Subcutaneous abdominal adipose tissue (tissue), 5 donors: Measurements from ENCODE around the gene SAMD4A.
"Not testable (repeated sequence)": the region's sequence is repeated elsewhere in the genome, so short reads cannot be mapped to it uniquely, and the experiment has no call there.

Experiments
- H3K27ac ChIP-seq: one replicate; pipeline ENCODE4 v1.7.0; 2013; ENCODE audit warnings: low read depth, mild to moderate bottlenecking, inconsistent platforms, low read length, moderate library complexity
- H3K27me3 ChIP-seq, 5 donors: one replicate each; pipeline ENCODE4 v1.7.0; 2013; ENCODE audit warnings: low read length in 5 of 5, inconsistent platforms in 1 of 5; ENCODE audit not compliant: control insufficient read depth in 5 of 5, insufficient read depth in 4 of 5
- H3K36me3 ChIP-seq, 5 donors: one replicate each; pipeline ENCODE4 v1.7.0; 2013; ENCODE audit warnings: low read length in 5 of 5; ENCODE audit not compliant: control insufficient read depth in 5 of 5, insufficient read depth in 5 of 5
- H3K4me1 ChIP-seq, 5 donors: one replicate each; pipeline ENCODE4 v1.7.0; 2013; ENCODE audit warnings: low read length in 5 of 5, mild to moderate bottlenecking in 3 of 5, moderate library complexity in 1 of 5; ENCODE audit not compliant: control insufficient read depth in 5 of 5, insufficient read depth in 5 of 5
- H3K4me3 ChIP-seq, 5 donors: one replicate each; pipeline ENCODE4 v1.7.0; 2013; ENCODE audit warnings: low read length in 5 of 5, low read depth in 1 of 5
- H3K9ac ChIP-seq, 5 donors: one replicate each; pipeline ENCODE4 v1.7.0; 2013; ENCODE audit warnings: low read length in 5 of 5, mild to moderate bottlenecking in 4 of 5, moderate library complexity in 3 of 5
- H3K9me3 ChIP-seq, 5 donors: one replicate each; pipeline ENCODE4 v1.7.0; 2013; ENCODE audit warnings: low read length in 5 of 5; ENCODE audit not compliant: control insufficient read depth in 5 of 5
- donor health status: healthy.
- donor health status: healthy.
- donor health status: healthy.
- donor health status: healthy.
- donor health status: healthy.

Gene SAMD4A

DNA sequence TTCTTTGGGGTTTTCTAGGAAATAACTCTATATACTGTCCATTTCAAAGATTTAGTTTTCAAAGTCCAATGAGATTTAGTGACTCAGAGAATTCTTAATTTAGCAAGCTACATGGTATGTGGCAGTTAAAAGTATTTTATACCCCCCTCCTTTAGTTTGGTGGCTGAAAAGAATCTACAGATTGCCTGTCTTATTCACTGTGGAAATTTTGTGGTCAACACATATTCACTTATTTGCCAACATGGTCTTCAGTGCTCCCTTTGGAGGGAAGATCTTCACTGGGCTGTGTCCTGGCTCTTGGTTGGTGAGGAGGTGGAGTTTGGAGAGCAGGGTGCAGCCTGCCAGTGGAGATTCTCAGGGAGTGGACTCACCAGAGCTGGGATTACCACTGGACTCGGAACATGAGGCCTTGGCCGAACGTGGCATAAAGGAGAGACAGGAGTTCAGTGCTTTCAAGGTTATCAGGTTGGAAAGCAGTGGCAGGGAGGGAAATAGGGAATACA lies 39.8 kb downstream of the SAMD4A start:
- H3K27ac ChIP-seq: no peak overlapping the region
- H3K9ac ChIP-seq: no peak overlapping the region

DNA sequence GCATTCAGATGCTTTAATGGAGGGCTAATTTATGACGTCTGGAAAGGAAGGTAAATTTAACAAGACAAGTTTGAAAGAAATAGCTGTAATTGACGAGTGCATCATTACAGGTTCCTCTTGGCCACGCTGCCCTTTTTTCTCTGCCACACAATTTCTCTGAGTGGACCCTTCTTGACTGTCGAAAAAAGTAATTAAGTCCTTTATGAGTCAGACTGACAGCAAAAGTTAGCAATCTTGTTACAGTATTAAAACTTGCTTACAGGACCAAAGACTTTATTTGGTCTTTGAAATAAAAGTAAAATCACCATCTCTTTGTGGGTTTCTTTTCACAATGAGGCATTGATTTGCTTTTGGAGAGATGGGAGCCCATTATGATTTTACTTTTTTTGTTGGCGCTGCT lies 42.6 kb downstream of the SAMD4A start:
- Histone ChIP-seq H3K36me3 (peaks cover 0 to 2% (median 0%) of the 10 kb centered on the region in 5 donors), H3K9ac (no peak overlapping the region), H3K4me1 (peaks cover 0 to 8% (median 5%) of the 10 kb centered on the region in 5 donors), H3K27ac (no peak overlapping the region), H3K4me3 (no peak overlapping the region), H3K27me3 (no peaks in the 10 kb centered on the region), H3K9me3 (peaks cover 0 to 3% (median 0%) of the 10 kb centered on the region in 5 donors)

More for the DNA sequence above, 39.8 kb downstream of the SAMD4A start:
- H3K4me3 ChIP-seq: no peak overlapping the region
- peaks cover 0 to 13% (median 7%) of the 10 kb centered on the region in 5 donors for H3K4me1 ChIP-seq
- H3K27me3 ChIP-seq: no peaks in the 10 kb centered on the region
- peaks cover 0 to 3% (median 0%) of the 10 kb centered on the region in 5 donors for H3K9me3 ChIP-seq
- peaks cover 0 to 2% (median 0%) of the 10 kb centered on the region in 5 donors for H3K36me3 ChIP-seq

DNA sequence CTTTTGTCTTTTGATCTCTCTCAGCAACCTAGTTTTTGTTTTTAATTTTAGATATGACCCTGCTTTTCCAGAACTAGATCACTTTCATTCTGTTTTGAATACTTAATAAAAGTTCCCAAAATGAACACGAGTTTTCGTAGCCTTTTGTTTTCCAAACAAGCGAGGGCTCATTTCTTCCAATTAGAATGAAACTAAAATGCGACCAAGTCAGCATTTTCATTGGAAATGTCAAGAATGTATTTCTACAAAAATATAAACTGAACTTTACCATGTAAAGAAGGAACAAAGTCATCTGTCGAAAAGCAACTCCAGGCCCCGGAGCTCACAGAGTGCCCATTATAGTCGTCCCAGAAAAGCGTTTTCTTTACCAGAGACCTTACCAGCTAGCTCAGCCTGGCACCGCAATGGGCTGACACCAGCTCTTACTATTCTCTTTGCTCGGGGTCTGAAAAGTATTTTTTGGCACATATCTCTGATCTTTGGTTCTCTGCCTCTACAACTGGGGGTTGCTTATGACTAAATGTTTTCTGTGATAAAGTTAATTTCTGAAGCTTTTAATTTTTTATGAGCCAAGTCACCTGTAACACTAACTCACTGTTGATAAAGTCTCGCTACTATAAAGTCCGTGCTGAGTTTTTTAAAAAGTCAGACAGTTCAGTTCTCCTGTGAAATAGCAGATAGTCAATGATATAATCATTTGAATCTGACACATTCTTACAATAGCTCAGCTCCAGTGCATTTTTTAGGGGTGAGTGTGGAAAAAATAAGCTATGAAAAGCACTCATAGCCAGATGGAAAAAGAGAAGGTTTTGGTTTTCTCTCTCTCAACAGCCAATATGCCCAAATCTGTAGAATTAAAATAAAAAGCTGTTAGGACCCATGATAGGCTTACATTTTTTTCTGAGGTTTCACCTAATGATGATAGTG lies 43.4 kb downstream of the SAMD4A start:
- H3K27ac ChIP-seq: peak overlapping the region; percentile 6

GRCh38 chr14:54614296-54614695 lies 47.4 kb downstream of the SAMD4A start:
- Histone ChIP-seq H3K9ac (no peak overlapping the region), H3K36me3 (peaks cover 0 to 2% (median 0%) of the 10 kb centered on the region in 5 donors), H3K4me1 (peaks cover 0 to 2% (median 0%) of the 10 kb centered on the region in 5 donors), H3K9me3 (peaks cover 0 to 3% (median 0%) of the 10 kb centered on the region in 5 donors), H3K27ac (no peak overlapping the region), H3K27me3 (no peaks in the 10 kb centered on the region), H3K4me3 (no peak overlapping the region)

More for the DNA sequence above, 43.4 kb downstream of the SAMD4A start:
- Histone ChIP-seq H3K4me1 (peaks cover 0 to 8% (median 5%) of the 10 kb centered on the region in 5 donors), H3K9ac (no peak overlapping the region), H3K4me3 (no peak overlapping the region), H3K27me3 (no peaks in the 10 kb centered on the region), H3K36me3 (peaks cover 0 to 2% (median 0%) of the 10 kb centered on the region in 5 donors), H3K9me3 (peaks cover 0 to 3% (median 0%) of the 10 kb centered on the region in 5 donors)

- Histone ChIP-seq H3K27me3 (no peaks in the 10 kb centered on the region), H3K36me3 (no peaks in the 10 kb centered on the region), H3K9me3 (no peaks in the 10 kb centered on the region), H3K4me3 (no peak overlapping the region), H3K9ac (no peak overlapping the region), H3K27ac (no peak overlapping the region), H3K4me1 (peaks cover 0 to 8% (median 3%) of the 10 kb centered on the region in 5 donors)
These were observed 50.5 kb downstream of the SAMD4A start for GRCh38 chr14:54617467-54617866.

- Histone ChIP-seq H3K27ac (no peak overlapping the region), H3K36me3 (no peaks in the 10 kb centered on the region), H3K9ac (no peak overlapping the region), H3K4me1 (peaks cover 0 to 23% (median 17%) of the 10 kb centered on the region in 5 donors), H3K4me3 (no peak overlapping the region), H3K27me3 (no peaks in the 10 kb centered on the region), H3K9me3 (no peaks in the 10 kb centered on the region)
These were observed 54.8 kb downstream of the SAMD4A start for GRCh38 chr14:54621686-54622085.

DNA sequence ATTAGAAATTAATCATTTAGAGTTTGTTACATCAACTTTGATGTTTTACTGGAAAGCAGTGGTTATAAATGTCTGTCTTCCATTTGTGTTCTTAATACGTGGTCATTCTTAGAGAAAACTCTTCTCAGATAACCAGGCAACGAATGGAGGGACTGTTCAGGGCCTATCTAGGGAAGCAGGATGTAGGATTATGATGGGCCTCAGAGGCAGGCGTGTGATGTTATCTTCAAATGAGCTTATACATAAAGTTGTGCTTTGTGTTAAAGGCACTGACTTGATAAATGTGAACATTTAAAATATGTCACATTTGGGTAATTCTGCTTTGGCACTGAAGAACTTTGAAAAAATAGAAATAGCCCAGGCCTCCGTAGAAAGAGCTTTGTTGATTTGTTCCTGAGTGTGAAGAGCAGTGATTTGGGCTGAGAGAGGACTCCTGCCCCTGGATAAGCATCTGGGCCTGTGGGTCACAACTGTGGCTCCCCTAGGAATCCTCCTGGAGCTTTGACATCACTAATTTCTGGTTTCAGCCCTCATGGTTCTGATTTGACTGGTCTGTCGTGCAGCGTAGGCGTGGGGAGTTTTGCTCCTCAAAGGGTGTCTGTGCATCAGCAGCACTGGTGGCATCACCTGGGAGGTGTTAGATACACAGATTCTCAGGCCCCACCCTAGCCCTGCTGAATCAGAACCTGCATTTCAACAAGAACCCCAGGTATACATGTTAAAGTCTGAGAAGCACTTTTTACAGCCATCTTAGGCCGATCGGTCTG lies 55.4 kb downstream of the SAMD4A start:
- Histone ChIP-seq H3K9me3 (no peaks in the 10 kb centered on the region), H3K9ac (no peak overlapping the region), H3K36me3 (no peaks in the 10 kb centered on the region), H3K27ac (no peak overlapping the region), H3K4me1 (peaks cover 0 to 27% (median 24%) of the 10 kb centered on the region in 5 donors), H3K4me3 (no peak overlapping the region), H3K27me3 (no peaks in the 10 kb centered on the region)

DNA sequence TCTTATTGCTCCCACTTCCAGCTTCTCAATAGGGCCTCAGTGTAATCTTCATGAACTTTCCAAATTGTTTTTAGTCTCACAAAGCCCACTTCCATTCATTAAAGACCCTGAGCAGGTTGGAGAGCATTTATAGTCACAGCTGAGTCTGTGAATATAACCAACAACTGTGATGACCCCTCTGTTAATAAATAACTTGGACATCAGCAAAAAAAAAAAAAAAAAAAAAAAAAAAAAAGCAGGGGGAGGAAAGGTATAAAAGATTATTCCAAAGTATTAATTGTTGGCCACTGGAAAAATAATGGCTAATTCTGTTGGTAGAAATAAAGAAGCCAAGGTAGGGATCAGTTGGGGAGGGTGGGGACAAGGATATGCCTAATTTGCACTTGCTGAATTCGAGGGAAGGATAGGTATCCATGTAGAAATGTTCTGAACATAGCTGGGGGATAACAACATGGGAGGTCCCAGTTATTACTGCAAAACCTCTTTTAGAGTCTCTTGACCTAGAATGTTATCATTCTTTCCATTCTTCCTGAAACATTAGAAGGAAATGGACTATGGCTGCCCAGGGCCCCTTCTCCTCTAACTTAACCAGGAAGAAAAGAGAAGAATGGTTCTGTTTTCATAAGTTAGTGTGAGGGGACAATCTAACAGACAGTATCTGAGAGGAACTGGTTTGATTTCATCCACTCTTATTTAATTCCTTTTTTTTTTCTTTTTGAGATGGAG lies 56.5 kb downstream of the SAMD4A start:
- no peak overlapping the region for H3K27ac ChIP-seq
- H3K4me3 ChIP-seq: no peak overlapping the region
- H3K9me3 ChIP-seq: no peaks in the 10 kb centered on the region
- H3K27me3 ChIP-seq: no peaks in the 10 kb centered on the region
- H3K4me1 ChIP-seq: peaks cover 3 to 38% (median 33%) of the 10 kb centered on the region in 5 donors
- H3K36me3 ChIP-seq: no peaks in the 10 kb centered on the region
- no peak overlapping the region for H3K9ac ChIP-seq

DNA sequence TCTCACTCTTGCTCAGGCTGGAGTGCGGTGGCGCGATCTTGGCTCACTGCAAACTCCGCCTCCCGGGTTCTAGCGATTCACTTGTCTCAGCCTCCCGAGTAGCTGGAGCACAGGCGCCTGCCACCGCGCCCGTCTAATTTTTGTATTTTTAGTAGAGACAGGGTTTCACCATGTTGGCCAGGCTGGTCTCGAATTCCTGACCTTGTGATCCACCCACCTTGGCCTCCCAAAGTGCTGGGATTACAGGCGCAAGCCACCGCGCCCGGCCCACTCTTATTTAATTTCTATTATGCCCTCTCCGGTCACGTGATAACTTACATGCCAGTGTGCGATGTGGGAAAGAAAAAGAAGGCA lies 57.1 kb downstream of the SAMD4A start:
- not testable (repeated sequence) for H3K27me3 ChIP-seq, H3K4me3 ChIP-seq, H3K36me3 ChIP-seq, H3K9me3 ChIP-seq, H3K27ac ChIP-seq, H3K9ac ChIP-seq
- peaks cover 3 to 43% (median 36%) of the 10 kb centered on the region in 5 donors for H3K4me1 ChIP-seq
